Dermis blood vessel endothelial cell (primary cell): ENCODE results near the gene CABP1. TPM values are rescaled to one million over a fixed set of nuclear protein-coding genes. Genes with fewer than 3 reads are reported as not detected.
A peak's percentile ranks its signal among the peaks of the same experiment; 100 is the strongest.

ENCODE experiments used
- DNase-seq: peaks from one replicate; pipeline ENCODE4 v3.0.0; 2010
- total RNA-seq: library from RNA; depleted of rRNA; stranded (reverse); fragments of >200 nt; gene quantifications from 2 replicates; pipeline ENCODE4 v1.2.3, GENCODE V29; 2014

Gene CABP1
- total RNA-seq, 1 donor from 2014 or later, result 0.17 TPM

DNA sequence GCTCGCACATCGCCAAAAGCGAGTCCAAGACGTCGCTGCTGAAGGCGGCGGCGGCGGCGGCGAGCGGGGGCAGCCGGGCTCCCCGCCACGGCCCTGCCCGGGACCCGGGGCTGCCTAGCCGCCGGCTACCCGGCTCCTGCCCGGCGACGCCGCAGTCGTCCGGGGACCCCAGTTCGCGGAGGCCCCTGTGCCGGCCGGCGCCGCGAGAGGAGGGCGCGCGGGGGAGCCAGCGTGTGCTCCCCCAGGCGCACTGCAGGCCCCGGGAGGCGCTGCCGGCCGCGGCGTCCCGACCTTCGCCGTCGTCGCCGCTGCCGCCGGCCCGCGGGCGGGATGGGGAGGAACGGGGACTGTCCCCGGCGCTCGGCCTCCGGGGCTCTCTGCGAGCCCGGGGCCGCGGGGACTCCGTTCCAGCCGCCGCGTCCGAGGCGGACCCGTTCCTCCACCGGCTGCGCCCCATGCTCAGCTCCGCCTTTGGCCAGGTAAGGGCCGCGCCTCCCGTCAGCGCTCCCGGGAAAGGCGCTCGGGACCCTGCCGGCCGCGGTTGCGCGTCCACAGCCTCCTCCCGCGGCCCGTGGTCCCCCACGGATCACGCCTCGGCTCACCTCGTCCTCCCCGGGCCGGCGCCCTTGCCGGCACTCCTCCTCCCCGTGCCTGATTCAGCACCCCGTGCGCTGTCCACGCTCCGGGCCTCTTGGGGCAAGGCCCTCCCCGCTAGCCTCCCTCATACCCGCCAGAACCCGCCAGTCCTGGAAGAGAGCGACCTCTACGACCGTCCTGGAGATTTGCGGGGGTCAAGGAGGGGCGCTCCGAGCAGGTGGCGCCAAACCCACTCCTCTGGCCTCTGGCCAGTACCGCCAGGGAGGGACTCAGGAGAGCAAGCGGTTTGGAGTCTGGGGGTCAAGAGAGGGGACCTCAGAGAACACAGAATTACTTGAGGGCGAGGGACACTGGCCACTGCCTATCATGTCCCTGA lies 721 bp downstream of the CABP1 start:
- DNase-seq, result peak; percentile 71

DNA sequence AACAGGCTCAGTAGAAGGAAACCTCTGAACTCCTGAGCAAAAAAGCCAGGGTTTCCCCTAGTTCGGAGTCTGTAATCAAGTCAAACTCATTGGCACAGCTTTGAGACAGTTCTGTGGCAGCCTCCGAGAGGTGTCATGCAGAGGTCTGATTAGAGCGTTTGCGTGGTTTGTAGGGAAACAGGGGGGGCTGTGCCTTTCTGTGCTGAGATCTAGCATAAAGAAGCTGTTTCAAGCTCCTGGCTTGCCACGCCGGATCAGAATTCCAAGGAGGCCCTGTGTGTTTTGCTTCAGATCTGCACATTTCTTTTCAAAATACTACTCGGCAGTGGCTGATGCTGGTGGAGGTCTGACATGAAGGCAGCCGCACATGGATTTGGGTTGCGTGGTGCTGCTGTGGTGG lies 1.7 kb downstream of the CABP1 start:
- DNase-seq, result no peak

DNA sequence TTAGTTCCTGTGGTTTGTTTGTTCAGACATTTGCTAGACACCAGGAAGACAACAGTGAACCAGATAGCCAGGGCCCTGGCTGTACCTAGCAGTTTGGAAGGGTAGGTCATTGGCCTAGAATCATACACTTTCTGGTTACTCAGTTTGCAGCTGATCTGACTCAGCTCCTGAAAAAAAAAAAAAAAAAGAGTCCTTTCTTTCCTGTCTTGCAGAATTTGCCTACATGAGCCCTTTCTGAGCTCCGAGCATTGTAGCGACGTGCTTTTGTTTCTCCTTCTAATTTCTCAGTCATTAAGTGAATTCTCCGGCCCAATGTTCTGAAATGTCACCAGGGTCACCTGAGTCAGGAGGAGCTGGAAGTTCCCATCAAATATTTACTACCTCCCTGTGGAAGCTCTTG lies 2.4 kb downstream of the CABP1 start:
- DNase-seq, result no peak

DNA sequence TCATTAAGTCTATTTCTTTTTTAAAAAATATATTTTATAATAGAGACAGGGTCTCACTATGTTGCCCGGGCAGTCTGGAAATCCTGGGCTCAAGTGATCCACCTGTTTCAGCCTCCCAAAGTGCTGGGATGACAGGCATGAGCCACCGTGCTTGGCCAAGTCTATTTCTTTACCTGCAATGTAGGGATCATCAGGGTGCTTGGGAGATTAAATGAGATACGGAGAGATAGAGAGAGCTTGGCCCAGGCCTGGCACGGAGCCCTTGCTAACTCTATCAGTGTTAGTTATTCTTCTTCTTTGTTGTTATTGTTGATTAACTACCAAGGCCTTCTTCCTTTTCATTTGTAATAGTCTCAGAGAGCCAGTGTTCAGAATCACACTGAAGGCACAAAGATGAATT lies 3.1 kb downstream of the CABP1 start:
- DNase-seq, result no peak

GRCh38 chr12:120646044-120646443 lies 5.6 kb downstream of the CABP1 start:
- DNase-seq, result no peak

- no peak for DNase-seq
These were observed 6.9 kb downstream of the CABP1 start for GRCh38 chr12:120647375-120647755.

GRCh38 chr12:120649442-120650232 lies 9.2 kb downstream of the CABP1 start:
- DNase-seq, result no peak

DNA sequence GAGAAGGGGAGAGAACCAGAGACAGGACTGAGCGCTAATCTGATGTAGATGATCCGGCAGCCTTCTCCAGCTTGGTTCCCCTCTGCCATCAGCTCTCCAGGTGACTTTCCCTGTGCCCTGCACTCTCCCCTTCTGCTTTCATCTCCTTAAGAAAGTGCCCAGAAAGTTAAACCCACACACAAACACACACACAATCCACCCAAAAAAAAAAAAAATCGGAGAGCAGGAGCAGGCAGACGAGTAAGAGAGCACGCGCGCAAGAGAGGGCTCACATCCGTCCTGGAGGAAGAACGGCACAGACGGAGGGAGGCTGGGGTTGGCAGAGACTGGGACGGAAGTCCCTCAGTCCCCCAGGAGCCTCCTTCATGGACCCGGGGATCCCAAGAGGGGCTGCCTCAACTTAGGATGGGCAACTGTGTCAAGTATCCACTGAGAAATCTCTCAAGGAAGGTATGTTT lies 9.8 kb downstream of the CABP1 start:
- DNase-seq, result no peak

- no peak for DNase-seq
These were observed 11.4 kb downstream of the CABP1 start for GRCh38 chr12:120651821-120652220.

GRCh38 chr12:120652656-120653435 lies 12.4 kb downstream of the CABP1 start:
- DNase-seq, result no peak

DNA sequence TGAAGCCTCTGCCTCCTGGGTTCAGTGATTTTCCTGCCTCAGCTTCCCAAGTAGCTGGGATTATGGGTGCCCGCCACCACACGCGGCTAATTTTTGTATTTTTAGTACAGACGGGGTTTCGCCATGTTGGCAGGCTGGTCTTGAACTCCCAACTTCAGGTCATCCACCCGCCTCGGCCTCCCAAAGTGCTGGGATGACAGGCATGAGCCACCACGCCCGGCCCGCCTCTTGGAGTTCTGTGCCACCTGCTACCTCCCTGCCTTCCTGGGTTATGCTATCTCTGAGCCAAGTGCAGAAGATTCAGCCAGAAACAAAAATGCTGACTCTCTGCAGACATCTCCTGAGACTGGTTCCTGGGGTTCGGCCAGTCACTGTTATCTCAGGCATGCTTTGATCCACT lies 13.2 kb downstream of the CABP1 start:
- DNase-seq, result no peak

GRCh38 chr12:120654656-120655055 lies 14.2 kb downstream of the CABP1 start:
- DNase-seq, result no peak

DNA sequence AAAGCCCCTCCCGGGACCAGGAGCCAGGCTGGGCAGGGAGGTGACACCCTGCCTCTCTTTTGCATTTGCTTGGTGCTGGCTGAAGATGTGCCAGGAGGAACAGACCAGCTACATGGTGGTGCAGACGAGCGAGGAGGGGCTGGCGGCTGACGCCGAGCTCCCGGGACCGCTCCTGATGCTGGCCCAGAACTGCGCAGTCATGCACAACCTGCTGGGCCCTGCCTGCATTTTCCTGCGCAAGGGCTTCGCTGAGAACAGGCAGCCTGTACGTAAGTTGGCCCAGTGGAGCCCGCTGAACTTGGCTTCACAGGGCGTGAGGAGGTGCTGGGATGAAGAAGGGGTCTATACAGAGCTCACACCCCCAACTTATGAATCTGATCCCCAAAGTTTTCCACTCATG lies 15.6 kb downstream of the CABP1 start:
- DNase-seq, result no peak

- no peak for DNase-seq
These were observed 18.1 kb downstream of the CABP1 start for GRCh38 chr12:120658286-120659150.

DNA sequence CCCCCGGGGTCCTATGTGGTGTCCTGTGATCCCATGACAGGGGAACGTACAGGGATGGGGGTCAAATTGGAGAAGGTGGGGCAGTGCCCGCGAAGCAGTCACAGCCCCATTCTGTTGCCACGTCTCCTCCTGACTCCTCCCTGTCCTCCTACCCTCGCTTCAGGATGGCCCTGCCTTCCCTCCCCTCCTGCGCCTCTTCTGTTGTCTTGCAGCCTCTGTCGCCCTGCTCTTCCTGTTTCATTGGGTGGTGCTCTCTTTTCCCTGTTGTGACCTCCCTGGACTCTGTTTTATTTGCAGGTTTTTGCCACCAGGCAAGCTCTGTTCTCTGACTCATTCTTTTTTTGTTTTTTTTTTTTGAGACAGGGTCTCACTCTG lies 18.7 kb downstream of the CABP1 start:
- DNase-seq, result no peak

DNA sequence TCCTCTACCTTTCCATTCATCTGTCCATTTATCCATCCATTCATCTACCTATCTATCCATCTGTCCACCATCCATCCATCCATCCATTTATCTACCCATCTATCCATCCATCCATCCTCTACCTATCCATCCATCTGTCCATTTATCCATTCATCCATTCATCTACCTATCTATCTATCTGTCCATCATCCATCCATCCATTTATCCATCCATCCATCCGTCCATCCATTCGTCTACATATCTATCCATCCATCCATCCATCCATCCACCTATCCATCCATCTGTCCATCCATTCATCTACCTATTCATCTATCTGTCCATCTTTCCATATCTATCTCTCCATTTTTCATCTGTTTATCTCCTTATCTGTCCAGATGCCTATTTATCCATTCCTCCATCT lies 21.0 kb downstream of the CABP1 start:
- no peak for DNase-seq

DNA sequence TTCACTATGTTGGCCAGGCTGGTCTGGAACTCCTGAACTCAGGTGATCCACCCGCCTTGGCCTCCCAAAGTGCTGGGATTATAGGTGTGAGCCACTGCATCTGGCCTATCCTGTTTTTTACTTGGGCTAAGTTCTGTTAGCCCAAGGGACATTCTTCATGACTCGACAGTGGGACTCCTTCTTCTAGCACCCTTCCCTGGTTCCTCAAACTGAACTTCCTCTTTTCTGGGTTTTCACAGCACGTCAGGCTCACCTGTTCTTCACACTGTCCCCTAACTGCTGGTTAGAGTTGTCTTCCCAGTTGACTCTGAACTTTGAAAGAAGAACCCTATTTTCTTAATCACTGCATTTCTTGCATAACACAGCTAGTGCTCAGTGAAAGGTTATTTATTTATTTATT lies 22.5 kb downstream of the CABP1 start:
- no peak for DNase-seq

- no peak for DNase-seq
These were observed 23.3 kb downstream of the CABP1 start for GRCh38 chr12:120663741-120664140.

DNA sequence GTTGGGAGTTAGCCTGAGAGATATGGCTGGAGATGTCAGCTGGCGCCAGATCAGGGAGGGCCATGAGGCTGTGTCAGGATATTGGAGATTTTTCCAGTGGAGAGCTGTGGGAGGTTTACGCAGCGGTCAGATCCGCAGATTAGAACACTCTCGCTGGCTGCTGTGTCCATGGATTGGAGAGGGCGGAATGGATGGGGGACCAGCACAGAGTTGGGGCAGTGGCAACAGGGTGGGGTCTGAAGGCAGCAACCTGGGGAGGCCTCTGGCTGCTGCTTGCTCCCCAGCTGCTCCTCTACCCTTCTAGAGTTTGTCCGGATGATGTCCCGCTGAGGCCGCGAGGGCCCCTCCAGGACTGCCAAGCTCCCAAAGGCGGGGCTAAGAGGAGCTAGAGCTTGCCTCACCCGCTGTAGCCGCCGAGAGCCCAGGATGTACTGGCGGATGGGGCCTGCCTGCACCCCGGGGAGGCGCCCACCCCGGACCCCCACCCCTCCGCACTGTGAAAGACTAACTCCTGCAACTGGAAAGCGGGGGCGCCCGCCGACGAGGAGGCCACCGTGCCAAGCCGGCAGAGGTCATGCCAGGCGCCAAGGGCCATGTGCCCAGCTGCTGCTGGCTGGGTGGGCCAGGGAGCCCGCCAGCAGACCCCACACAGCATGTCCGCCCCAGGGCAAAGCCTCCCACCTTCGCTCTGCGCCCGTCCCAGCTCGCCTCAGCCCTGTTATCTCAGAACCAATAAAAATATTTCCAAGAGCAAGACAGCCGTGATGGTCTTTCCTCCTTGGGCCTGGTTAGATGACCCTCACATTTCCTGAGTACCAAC lies 26.4 kb downstream of the CABP1 start:
- DNase-seq, result no peak

DNA sequence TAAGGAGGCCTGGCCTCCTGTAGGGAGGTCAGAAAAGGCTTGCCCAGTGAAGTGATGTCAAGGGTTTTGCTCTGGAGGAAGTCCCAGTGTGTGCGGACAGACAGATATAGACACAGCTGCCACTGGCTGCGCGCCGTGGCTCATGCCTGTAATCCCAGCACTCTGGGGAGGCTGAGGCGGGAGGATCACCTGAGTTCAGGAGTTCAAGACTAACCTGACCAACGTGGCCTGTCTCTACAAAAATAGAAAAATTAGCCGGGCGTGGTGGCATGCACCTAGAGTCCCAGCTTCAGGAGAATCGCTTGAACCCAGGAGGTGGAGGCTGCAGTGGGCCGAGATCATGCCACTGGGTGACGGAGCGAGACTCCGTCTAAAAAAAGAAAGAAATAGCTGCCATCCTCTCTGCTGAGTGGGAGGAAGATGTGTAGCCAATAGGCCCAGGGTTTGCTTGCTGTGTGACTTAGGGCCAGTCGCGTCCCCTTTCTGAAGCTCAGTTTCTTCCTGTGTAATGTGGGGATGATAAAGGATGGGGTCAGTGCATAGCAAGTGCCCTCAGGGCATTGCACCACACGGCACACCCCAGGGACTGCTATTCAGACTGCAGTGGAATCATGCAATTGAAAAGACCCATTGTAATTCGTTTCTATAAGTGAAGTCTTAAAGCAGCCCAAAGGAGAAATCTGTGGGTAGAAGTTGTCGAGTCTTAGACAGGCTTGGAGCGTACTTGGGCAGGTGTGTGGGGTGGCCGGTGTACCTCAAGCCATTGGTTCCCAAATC lies 27.9 kb downstream of the CABP1 start:
- DNase-seq, result no peak
